Measurements from ENCODE around the gene CCDC184.

- TF ChIP-seq EZH2phosphoT487 (IDR thresholded peaks at IDR 0.05; ENCODE audit: borderline replicate concordance, low read depth) = no peak
- TF ChIP-seq EP300 (IDR thresholded peaks at IDR 0.05; ENCODE audit: borderline replicate concordance in 1 of 2, low read depth in 1 of 2, low read length in 1 of 2) = no peak
- no peak for TF ChIP-seq NFIC (IDR thresholded peaks at IDR 0.05; ENCODE audit: borderline replicate concordance)
- TF ChIP-seq TAF1 (IDR thresholded peaks at IDR 0.05; ENCODE audit: borderline replicate concordance, low read depth, low read length) = no peak
- no peak for TF ChIP-seq MXI1 (IDR thresholded peaks at IDR 0.05; ENCODE audit: low read depth, low read length)
- TF ChIP-seq, protein P1, sequence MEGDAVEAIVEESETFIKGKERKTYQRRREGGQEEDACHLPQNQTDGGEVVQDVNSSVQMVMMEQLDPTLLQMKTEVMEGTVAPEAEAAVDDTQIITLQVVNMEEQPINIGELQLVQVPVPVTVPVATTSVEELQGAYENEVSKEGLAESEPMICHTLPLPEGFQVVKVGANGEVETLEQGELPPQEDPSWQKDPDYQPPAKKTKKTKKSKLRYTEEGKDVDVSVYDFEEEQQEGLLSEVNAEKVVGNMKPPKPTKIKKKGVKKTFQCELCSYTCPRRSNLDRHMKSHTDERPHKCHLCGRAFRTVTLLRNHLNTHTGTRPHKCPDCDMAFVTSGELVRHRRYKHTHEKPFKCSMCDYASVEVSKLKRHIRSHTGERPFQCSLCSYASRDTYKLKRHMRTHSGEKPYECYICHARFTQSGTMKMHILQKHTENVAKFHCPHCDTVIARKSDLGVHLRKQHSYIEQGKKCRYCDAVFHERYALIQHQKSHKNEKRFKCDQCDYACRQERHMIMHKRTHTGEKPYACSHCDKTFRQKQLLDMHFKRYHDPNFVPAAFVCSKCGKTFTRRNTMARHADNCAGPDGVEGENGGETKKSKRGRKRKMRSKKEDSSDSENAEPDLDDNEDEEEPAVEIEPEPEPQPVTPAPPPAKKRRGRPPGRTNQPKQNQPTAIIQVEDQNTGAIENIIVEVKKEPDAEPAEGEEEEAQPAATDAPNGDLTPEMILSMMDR (IDR thresholded peaks at IDR 0.05) = no peak
- TF ChIP-seq, protein P2, sequence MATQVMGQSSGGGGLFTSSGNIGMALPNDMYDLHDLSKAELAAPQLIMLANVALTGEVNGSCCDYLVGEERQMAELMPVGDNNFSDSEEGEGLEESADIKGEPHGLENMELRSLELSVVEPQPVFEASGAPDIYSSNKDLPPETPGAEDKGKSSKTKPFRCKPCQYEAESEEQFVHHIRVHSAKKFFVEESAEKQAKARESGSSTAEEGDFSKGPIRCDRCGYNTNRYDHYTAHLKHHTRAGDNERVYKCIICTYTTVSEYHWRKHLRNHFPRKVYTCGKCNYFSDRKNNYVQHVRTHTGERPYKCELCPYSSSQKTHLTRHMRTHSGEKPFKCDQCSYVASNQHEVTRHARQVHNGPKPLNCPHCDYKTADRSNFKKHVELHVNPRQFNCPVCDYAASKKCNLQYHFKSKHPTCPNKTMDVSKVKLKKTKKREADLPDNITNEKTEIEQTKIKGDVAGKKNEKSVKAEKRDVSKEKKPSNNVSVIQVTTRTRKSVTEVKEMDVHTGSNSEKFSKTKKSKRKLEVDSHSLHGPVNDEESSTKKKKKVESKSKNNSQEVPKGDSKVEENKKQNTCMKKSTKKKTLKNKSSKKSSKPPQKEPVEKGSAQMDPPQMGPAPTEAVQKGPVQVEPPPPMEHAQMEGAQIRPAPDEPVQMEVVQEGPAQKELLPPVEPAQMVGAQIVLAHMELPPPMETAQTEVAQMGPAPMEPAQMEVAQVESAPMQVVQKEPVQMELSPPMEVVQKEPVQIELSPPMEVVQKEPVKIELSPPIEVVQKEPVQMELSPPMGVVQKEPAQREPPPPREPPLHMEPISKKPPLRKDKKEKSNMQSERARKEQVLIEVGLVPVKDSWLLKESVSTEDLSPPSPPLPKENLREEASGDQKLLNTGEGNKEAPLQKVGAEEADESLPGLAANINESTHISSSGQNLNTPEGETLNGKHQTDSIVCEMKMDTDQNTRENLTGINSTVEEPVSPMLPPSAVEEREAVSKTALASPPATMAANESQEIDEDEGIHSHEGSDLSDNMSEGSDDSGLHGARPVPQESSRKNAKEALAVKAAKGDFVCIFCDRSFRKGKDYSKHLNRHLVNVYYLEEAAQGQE (IDR thresholded peaks at IDR 0.05; ENCODE audit: low read depth, low read length) = no peak
- TF ChIP-seq, protein P3, sequence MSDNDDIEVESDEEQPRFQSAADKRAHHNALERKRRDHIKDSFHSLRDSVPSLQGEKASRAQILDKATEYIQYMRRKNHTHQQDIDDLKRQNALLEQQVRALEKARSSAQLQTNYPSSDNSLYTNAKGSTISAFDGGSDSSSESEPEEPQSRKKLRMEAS (IDR thresholded peaks at IDR 0.05; ENCODE audit: low read depth) = no peak
- TF ChIP-seq TEAD4 (IDR thresholded peaks at IDR 0.05; ENCODE audit: borderline replicate concordance, insufficient read depth) = no peak
- TF ChIP-seq POLR2AphosphoS5 (IDR thresholded peaks at IDR 0.05; ENCODE audit: low read depth, low read length) = no peak
- TF ChIP-seq GABPA (IDR thresholded peaks at IDR 0.05; ENCODE audit: low read depth) = no peak
Measured at GRCh38 chr12:48143898-48144297, 39.5 kb upstream of the CCDC184 start.

All from SK-N-SH (cell line).